NCI-H1694 treated with DMSO at 0.1 percent for 48 hours (cell line): Measurements from ENCODE around the gene SF3A1.

Experiments used
- DNase-seq: peaks from one replicate; lab custom pipeline; 2025; lab: John Stamatoyannopoulos, UW

Gene SF3A1

DNA sequence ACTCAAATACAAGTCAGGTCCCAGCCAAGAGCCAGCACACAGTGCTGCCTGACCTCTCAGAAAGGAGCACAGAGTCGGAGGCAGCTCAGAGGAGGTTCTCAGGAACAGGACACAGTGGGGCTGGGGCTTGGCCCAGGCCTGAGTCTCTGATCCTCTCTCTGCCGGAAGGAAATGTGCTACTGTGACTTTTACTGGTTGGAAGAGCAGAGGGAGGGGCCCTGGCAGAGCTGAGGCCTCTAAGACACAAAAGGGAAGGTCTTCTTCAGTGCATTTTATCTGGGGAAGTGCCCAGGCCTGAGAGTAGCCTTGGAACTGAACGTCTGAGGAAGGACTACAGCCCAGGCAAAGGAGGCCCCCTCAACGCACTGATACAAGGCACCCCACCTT, 51.2 kb downstream of the SF3A1 start:
- no peak for DNase-seq

GRCh38 chr22:30304495-30305244, 52.0 kb downstream of the SF3A1 start:
- DNase-seq = no peak

GRCh38 chr22:30302810-30303138, 53.9 kb downstream of the SF3A1 start:
- DNase-seq = no peak

GRCh38 chr22:30301995-30302809, 54.5 kb downstream of the SF3A1 start:
- no peak for DNase-seq

DNA sequence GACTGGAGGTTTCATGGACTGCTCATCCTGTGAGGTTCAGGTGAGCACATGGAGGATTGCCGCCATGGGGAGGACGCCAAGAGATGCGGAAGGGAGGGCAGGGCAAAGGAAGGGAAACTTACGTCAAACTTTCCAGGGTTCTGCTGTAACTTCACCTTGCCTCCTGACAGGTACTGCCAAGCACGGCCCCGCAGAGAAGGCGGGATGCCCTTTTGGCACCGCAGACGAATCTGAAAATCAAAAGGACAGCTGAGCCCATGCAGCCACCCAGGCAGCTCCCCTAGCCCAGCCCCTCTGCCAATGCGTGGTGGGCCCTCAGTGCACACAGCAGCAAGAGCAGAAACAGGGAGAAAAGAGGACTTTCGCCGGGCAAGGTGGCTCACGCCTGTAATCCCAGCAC, 57.4 kb downstream of the SF3A1 start:
- no peak for DNase-seq

GRCh38 chr22:30297991-30298701, 58.5 kb downstream of the SF3A1 start:
- no peak for DNase-seq

DNA sequence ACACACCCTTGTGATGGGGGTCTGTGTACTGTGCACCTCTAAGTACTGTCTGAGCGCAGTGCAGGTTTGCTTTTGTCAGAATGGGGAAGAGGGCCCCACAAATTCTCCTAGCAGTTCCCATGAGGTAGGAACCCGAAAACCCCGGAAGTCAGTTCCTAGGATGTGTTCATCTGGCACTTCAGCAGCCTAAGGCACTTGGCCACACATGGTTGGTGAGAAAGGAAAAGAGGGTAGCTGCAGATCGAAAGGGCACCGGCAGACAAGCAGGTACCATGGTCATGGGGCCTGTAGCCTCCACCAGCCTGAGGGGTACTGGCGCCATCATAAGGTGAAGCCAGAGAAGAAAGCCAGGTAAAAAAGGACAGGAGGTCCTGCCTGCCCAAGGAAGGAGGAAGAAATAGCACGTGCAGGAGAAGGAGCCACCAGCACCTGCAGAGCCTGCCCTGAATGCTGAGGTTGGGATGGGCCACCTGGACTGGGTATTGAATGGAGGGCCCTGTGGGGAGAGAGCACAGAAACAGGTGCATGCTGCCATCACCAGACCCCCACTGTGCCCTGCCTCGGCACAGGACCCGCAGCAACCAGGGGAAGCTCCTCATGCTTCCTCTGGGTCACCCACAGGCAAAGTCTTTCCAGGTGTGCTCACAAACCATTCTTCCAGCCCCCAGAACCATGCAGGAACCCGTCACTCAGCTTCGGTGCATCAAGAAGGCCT, 59.3 kb downstream of the SF3A1 start:
- DNase-seq = no peak

DNA sequence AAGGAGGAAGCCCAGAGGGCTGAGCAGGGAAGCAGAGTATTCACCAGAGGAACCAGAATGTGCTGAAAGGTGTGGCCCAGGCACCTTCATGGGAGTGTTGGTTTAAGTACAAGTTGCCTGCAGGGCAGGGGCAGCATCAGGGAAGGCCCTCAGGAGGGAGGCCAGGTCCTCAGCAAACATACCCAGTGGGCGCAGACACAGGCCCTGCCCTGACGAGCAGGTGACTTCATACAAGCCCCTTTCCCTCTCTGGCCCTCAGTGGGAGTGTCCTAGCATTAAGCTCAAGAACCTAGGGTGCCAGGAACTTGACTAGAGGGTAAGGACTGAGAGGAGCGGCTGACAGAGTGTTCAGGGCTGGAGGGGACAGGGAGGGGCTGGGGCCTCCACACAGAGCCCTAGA, 59.9 kb downstream of the SF3A1 start:
- DNase-seq = no peak

DNA sequence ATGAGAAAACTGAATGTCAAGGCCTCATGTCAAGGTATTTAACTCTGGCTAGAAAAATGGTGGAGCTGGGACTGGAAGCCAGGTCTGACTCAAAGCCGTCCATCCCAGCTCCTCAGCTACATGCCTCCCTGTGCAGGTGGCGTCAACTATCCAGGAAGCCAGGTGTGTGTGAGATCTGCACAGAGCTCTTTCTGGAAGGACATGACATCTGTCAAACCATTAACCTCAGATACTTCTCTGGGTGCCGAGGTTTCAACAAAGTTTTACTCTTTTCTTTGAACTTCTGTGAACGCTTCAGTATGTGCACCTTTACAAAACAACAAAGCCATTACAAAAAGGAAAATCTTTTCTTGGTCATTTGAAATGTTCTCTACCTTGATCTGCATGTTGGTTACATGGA, 60.4 kb downstream of the SF3A1 start:
- DNase-seq = no peak

GRCh38 chr22:30295576-30295975, 61.1 kb downstream of the SF3A1 start:
- no peak for DNase-seq

GRCh38 chr22:30294830-30295229, 61.9 kb downstream of the SF3A1 start:
- DNase-seq = no peak

GRCh38 chr22:30294066-30294465, 62.6 kb downstream of the SF3A1 start:
- no peak for DNase-seq

DNA sequence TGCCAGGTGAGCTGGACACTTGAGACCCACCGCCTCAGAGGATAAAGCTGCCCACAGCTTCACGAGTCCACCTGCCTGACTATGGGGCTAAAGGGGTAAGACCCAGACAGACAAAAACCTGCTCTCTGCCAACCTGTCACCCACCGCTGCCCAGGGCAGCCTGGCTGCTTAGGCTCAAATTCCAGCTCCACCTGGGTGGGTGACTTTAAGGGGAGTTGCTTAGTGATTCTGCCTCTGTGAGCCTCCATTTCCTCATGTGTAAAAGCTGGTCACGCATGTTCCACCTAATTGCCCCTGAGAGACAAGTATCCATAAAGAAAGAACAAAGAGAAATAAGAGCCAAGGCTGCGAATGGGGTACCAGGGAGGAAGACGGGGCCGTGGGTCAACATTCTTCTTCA, 63.7 kb downstream of the SF3A1 start:
- DNase-seq = no peak

- no peak for DNase-seq
Observed at GRCh38 chr22:30292069-30292970, 64.4 kb downstream of the SF3A1 start.

DNA sequence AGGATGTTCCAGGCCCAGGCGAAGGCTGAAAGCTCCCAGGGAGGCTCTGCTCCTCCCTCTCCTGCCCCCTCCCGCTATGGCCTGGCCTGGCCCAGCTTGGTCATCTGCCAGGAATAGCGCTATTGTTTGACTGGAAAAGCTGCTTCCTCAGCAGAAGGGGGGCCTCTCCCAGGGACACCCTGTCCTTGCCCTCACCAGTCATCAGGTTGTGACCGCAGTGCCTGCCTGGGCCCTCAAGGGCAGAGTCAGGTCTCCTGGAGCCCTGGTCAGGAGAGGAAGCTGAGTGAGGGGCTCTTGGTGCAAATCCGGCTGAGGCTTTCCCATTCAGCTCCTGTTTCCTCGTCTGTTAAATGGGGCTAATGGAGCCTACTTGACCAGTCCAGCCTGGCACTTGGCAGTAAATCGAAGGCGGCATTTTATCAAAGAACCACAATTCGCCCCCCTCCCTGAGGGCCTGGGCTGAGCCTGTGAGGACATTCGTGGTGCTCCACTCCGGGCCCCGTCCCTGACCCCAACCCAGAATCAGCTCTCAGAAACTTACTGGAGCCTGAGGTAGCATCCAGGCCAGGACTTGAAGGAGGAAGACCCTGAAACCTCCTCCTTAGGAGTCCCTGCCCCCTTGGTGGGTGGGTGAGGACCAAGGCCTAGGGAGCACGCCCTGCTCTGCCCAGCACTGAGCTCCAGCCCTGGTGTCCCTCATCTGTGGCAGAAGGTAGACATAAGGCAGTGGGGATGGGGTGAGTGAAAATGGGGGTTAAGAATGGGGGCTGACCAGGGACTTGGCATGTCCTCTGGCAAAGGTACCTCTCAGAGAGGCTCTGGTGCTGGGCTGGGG, 65.4 kb downstream of the SF3A1 start:
- DNase-seq = no peak

DNA sequence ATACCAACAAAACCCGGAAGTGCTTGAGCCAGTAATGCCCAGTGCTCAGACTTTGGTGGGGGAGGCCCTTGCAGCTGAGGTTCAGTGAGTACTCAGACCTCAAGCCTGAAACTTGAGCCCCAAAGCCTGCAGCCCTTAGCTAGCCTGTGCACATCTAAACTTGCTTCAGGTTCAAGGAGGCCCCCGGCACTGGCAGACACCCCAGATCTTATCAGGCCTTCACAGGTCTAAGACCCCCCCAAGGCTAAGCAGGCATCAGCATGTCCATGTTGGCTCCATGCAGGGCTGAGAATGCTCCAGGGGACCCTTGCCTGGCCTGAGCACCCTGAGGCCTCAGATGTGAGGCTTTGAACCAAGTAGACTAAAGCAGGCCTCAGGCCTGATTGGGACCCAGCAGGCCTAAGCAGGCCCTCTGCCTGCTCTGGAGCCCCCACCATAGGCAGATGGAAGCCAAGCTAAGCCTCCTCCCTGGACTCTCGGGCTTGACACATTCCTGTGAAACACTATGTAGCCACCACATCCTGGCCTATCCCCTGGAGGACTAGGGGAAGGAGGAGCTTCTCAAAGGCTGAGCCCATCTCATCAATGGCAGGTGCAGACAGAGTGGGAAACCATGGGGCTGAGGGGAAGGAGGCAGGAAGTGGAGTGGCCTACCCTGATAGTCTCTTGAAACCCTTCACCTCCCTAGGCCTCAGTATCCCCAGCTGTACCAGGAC, 66.2 kb downstream of the SF3A1 start:
- no peak for DNase-seq

GRCh38 chr22:30289980-30290313, 66.7 kb downstream of the SF3A1 start:
- no peak for DNase-seq

DNA sequence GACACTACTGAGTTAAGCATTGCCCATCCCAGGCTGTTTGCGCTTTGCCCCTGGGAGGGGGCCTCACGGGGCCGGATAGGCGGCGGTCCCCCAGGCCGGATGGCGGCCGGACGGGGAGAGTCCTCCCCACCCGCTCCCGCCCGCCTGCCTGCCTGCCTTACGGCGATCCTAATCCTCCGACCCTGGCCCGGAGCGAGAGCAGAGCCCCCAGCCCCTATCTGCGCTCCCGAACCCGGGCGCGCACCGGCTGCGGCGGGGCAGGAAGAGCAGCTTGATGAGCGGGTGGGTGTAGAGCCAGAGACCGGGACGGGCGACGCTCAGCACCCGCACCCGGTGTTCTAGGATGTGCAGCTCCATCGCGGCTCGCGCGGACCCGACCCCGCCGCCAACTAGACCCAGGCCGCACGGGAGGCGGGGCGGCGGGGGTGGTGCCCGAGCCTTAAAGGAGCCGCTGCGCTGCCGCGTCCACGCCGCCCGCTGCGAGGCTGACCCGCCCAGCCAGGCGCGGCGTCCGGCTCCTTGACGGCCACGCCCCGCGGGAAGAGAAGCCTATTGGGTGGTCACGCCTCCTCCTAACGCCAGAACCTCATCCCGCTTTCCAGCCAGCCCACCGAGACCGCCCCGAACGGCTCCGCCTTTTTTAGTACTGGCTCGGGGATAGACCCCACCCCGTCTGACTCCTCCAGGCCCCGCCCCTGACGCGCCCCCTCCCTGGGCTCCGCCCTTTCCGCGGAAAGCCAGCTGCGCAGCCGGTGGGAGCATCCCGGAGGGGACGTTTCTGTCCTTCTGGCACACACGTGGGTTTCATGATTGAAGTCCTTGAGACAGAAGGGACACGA, 67.3 kb downstream of the SF3A1 start, which contains the start of gene CASTOR1:
Gene CASTOR1 (minus strand): TSS at position 365 of the 839 bp plus-strand sequence. CDS start 8 bp downstream, at position 357.
- DNase-seq = peak; percentile 75
